H1 (cell line): ENCODE data around the gene NEK9. TPM values are rescaled to one million over a fixed set of nuclear protein-coding genes. Genes with fewer than 3 reads are reported as not detected.

Experiments used
- CTCF ChIA-PET: fragments of 300-600 bp; sonication (Branson Sonifier 250); formaldehyde crosslinking; loops from one replicate; lab custom pipeline; 2021; ENCODE audit not compliant: partially characterized antibody; lab: Charles Lee
- POLR2A ChIA-PET: fragments of 300-600 bp; sonication (Branson Sonifier 250); formaldehyde crosslinking; loops from one replicate; lab custom pipeline; 2021; ENCODE audit warnings: inconsistent platforms; ENCODE audit not compliant: partially characterized antibody; lab: Charles Lee
- DNase-seq, 2 experiments: peaks; one replicate each; pipeline versions ENCODE4 v3.0.0 to v3.0.0-alpha.2; 2010 to 2022; ENCODE audit warnings: low spot score in 2 of 2, low read depth in 1 of 2, mixed read lengths in 1 of 2
- FAIRE-seq: peaks from 2 replicates; lab custom pipeline; 2011; peaks lifted over from hg19 to GRCh38; lab: Jason Lieb, UNC
- H2AFZ ChIP-seq: 2 replicates; pipeline ENCODE4 v1.8.1; 2012; ENCODE audit warnings: low read length, inconsistent platforms
- H2AK5ac ChIP-seq: 2 replicates; pipeline ENCODE4 v1.6.1; 2013; ENCODE audit warnings: low read depth, low read length
- H2BK120ac ChIP-seq: replicated peaks from 2 replicates; pipeline ENCODE3; 2013; ENCODE audit warnings: low read depth, low read length, inconsistent platforms
- H2BK12ac ChIP-seq: 2 replicates; pipeline ENCODE4 v1.6.1; 2013; ENCODE audit warnings: low read depth, low read length
- H2BK15ac ChIP-seq: 2 replicates; pipeline ENCODE4 v1.6.1; 2013; ENCODE audit warnings: low read length
- H2BK20ac ChIP-seq: 2 replicates; pipeline ENCODE4 v1.6.1; 2013; ENCODE audit warnings: low read length
- H2BK5ac ChIP-seq: 2 replicates; pipeline ENCODE4 v1.6.1; 2013; ENCODE audit warnings: low read depth, low read length
- H3K14ac ChIP-seq: 2 replicates; pipeline ENCODE4 v1.6.1; 2013; ENCODE audit warnings: inconsistent platforms; ENCODE audit not compliant: insufficient read length
- H3K18ac ChIP-seq: 2 replicates; pipeline ENCODE4 v1.6.1; 2013; ENCODE audit warnings: low read length; ENCODE audit errors: extremely low read depth
- H3K23ac ChIP-seq: 2 replicates; pipeline ENCODE4 v1.6.1; 2013; ENCODE audit warnings: inconsistent platforms; ENCODE audit not compliant: insufficient read length
- H3K23me2 ChIP-seq: 2 replicates; pipeline ENCODE4 v1.6.1; 2013; ENCODE audit warnings: low read depth, low read length
- H3K27ac ChIP-seq: 2 replicates; pipeline ENCODE4 v1.6.1; 2011; ENCODE audit warnings: low read depth, low read length, inconsistent platforms
- H3K27me3 ChIP-seq, 4 experiments: replicated peaks in 1 of 4; 1 replicate in 1 of 4; 2 replicates in 3 of 4; pipeline versions ENCODE4 v1.6.1 to v1.8.1; 2011 to 2013; ENCODE audit warnings: low read length in 3 of 4, mild to moderate bottlenecking in 3 of 4, inconsistent platforms in 2 of 4, mixed read lengths in 2 of 4, moderate library complexity in 1 of 4; ENCODE audit not compliant: control insufficient read depth in 3 of 4, insufficient read depth in 3 of 4; ENCODE audit errors: extremely low read depth in 1 of 4
- H3K36me3 ChIP-seq, 4 experiments: 2 replicates each; pipeline versions ENCODE4 v1.6.1 to v1.8.1; 2011 to 2013; ENCODE audit warnings: mild to moderate bottlenecking in 4 of 4, low read length in 3 of 4, moderate library complexity in 2 of 4, control low read depth in 1 of 4, inconsistent platforms in 1 of 4; ENCODE audit not compliant: insufficient read depth in 4 of 4, control insufficient read depth in 2 of 4
- H3K4ac ChIP-seq: replicated peaks from 2 replicates; pipeline ENCODE3; 2013; ENCODE audit warnings: low read length, low read depth, mixed read lengths, inconsistent platforms; ENCODE audit not compliant: insufficient read length
- H3K4me1 ChIP-seq, 4 experiments: replicated peaks in 1 of 4; 1 replicate in 1 of 4; 2 replicates in 3 of 4; pipeline versions ENCODE4 v1.6.1 to v1.8.1; 2011 to 2013; ENCODE audit warnings: low read length in 3 of 4, inconsistent platforms in 2 of 4, mixed read lengths in 1 of 4; ENCODE audit not compliant: insufficient read depth in 4 of 4, control insufficient read depth in 3 of 4
- H3K4me2 ChIP-seq, 2 experiments: 2 replicates each; pipeline versions ENCODE4 v1.6.1 to v1.8.1; 2011 to 2013; ENCODE audit warnings: low read depth in 2 of 2, low read length in 2 of 2, control low read depth in 1 of 2, inconsistent platforms in 1 of 2, mild to moderate bottlenecking in 1 of 2; ENCODE audit not compliant: insufficient read depth in 1 of 2
- H3K4me3 ChIP-seq, 4 experiments: fragments of 200-600, 300-600 bp in 1 of 4; sonication (generic), shearing (Covaris generic), sonication (Bioruptor Twin) in 1 of 4; 2 replicates each; pipeline versions ENCODE4 v1.5.1 to v1.8.1; 2011 to 2016; ENCODE audit warnings: low read length in 4 of 4, low read depth in 3 of 4, control low read depth in 2 of 4, inconsistent platforms in 2 of 4, mild to moderate bottlenecking in 2 of 4, mixed read lengths in 1 of 4, moderate library complexity in 1 of 4; ENCODE audit not compliant: insufficient read depth in 2 of 4; ENCODE audit errors: extremely low read depth in 1 of 4
- H3K56ac ChIP-seq: replicated peaks from 2 replicates; pipeline ENCODE3; 2013; ENCODE audit warnings: low read depth, mild to moderate bottlenecking, mixed read lengths, low read length, inconsistent platforms; ENCODE audit not compliant: insufficient read length
- H3K79me1 ChIP-seq: 2 replicates; pipeline ENCODE4 v1.6.1; 2013; ENCODE audit warnings: low read depth, low read length, control low read depth
- H3K79me2 ChIP-seq, 2 experiments: 2 replicates each; pipeline versions ENCODE4 v1.6.1 to v1.8.1; 2012 to 2013; ENCODE audit warnings: low read length in 2 of 2, mild to moderate bottlenecking in 2 of 2, inconsistent platforms in 1 of 2; ENCODE audit not compliant: insufficient read depth in 2 of 2, control insufficient read depth in 1 of 2
- H3K9ac ChIP-seq, 4 experiments: replicated peaks in 1 of 4; 1 replicate in 1 of 4; 2 replicates in 3 of 4; pipeline versions ENCODE4 v1.6.1 to v1.8.1; 2011 to 2013; ENCODE audit warnings: low read depth in 3 of 4, low read length in 3 of 4, control low read depth in 2 of 4, mild to moderate bottlenecking in 2 of 4, moderate library complexity in 2 of 4, inconsistent platforms in 1 of 4; ENCODE audit errors: extremely low read depth in 1 of 4
- H3K9me3 ChIP-seq, 2 experiments: 2 replicates each; pipeline versions ENCODE4 v1.6.1 to v1.8.1; 2012 to 2013; ENCODE audit warnings: mild to moderate bottlenecking in 2 of 2, moderate library complexity in 2 of 2, control low read depth in 1 of 2, inconsistent platforms in 1 of 2, low read depth in 1 of 2, low read length in 1 of 2, mixed read lengths in 1 of 2; ENCODE audit not compliant: insufficient read depth in 2 of 2
- H4K20me1 ChIP-seq, 2 experiments: replicated peaks in 1 of 2; 2 replicates each; pipeline versions ENCODE3 to v1.8.1; 2011 to 2013; ENCODE audit warnings: inconsistent platforms in 2 of 2, low read length in 2 of 2, mild to moderate bottlenecking in 1 of 2; ENCODE audit not compliant: insufficient read depth in 2 of 2, control insufficient read depth in 1 of 2
- H4K5ac ChIP-seq: 2 replicates; pipeline ENCODE4 v1.6.1; 2013; ENCODE audit warnings: low read length, low read depth, mixed read lengths, inconsistent platforms; ENCODE audit not compliant: insufficient read length
- H4K8ac ChIP-seq: 2 replicates; pipeline ENCODE4 v1.8.0; 2013; ENCODE audit warnings: mild to moderate bottlenecking, moderate library complexity, low read length, inconsistent platforms; ENCODE audit not compliant: insufficient read depth; ENCODE audit errors: extremely low read depth
- H4K91ac ChIP-seq: replicated peaks from 2 replicates; pipeline ENCODE3; 2013; ENCODE audit warnings: low read length, mixed read lengths, inconsistent platforms; ENCODE audit not compliant: insufficient read length
- BACH1 ChIP-seq: IDR thresholded peaks from 2 replicates; pipeline ENCODE4 v1.6.1; 2012; ENCODE audit warnings: low read length, improper control_type of control experiment
- CBX5 ChIP-seq: fragments of 300-800, 300-1000 bp; sonication (generic); IDR thresholded peaks from 2 replicates; pipeline ENCODE4 v1.7.1; 2016; ENCODE audit warnings: antibody characterized with exemption, low read length, low read depth
- CBX8 ChIP-seq: fragments of 300-800, 300-1000 bp; sonication (generic); IDR thresholded peaks from 2 replicates; pipeline ENCODE4 v1.7.1; 2016; ENCODE audit warnings: low read depth, low read length, borderline replicate concordance
- POLR2A ChIP-seq, 2 experiments: IDR thresholded peaks; 1 replicate in 1 of 2; 2 replicates in 1 of 2; pipeline ENCODE4 v1.6.1; 2011; ENCODE audit warnings: low read depth in 2 of 2, low read length in 2 of 2, mild to moderate bottlenecking in 2 of 2; ENCODE audit errors: control extremely low read depth in 1 of 2
- TBP ChIP-seq: IDR thresholded peaks from 2 replicates; pipeline ENCODE4 v1.6.1; 2011; ENCODE audit warnings: low read depth, low read length, improper control_type of control experiment
- YY1 ChIP-seq: IDR thresholded peaks from 2 replicates; pipeline ENCODE4 v1.6.1; 2011; ENCODE audit warnings: low read depth, mild to moderate bottlenecking, low read length
- WGBS, 2 experiments: shearing (Covaris generic) in 1 of 2; methylation state at CpG; one replicate each; pipeline versions ENCODE4 v1.1.6 to v1.1.7; 2013 to 2015; ENCODE audit warnings: low lambda C conversion rate in 2 of 2, mixed read lengths in 2 of 2, inconsistent platforms in 1 of 2, low coverage in 1 of 2, missing lambda C conversion rate in 1 of 2; ENCODE audit not compliant: insufficient replicate concordance in 2 of 2, insufficient coverage in 1 of 2, insufficient read length in 1 of 2; ENCODE audit errors: extremely low coverage in 1 of 2, missing lambda C conversion rate in 1 of 2; 5-methylcytosine and 5-hydroxymethylcytosine counted together
- polyA plus RNA-seq, 7 experiments: library from polyadenylated mRNA; depleted of rRNA in 3 of 7; stranded (reverse) in 5 of 7; unstranded in 2 of 7; fragments of >200 nt in 5 of 7; fragments of 200-250 nt in 2 of 7; gene quantifications; 1 replicate in 5 of 7; 2 replicates in 1 of 7; 4 replicates in 1 of 7; pipeline versions ENCODE4 v1.2.1 to v1.2.3, GENCODE V29; 2011 to 2013; ENCODE audit warnings: missing spikeins in 2 of 7, mixed read lengths in 2 of 7
- total RNA-seq: library from RNA; stranded (reverse); fragmentation: NEBNext Ultra II Directional; extraction: Animal tissue kit (Norgen Biotek cat#: 25700); gene quantifications from 2 replicates; pipeline ENCODE4 v1.2.1, GENCODE V29; 2021
- TF ChIP-seq, protein P1 (sequence below), 3 experiments: IDR thresholded peaks; 1 replicate in 2 of 3; 2 replicates in 1 of 3; pipeline versions ENCODE4 v1.5.1 to v1.6.1; 2011; ENCODE audit warnings: low read length in 3 of 3, mild to moderate bottlenecking in 3 of 3, inconsistent platforms in 2 of 3, low read depth in 1 of 3, moderate library complexity in 1 of 3; ENCODE audit not compliant: insufficient read depth in 1 of 3; ENCODE audit errors: control extremely low read depth in 1 of 3

The NEK9 gene
- total and polyA plus RNA-seq, 2 of the 8 experiments (the other 6 are each of a cell fraction or from before 2014, with no cell fraction given): 16.0 to 43.6 TPM

DNA sequence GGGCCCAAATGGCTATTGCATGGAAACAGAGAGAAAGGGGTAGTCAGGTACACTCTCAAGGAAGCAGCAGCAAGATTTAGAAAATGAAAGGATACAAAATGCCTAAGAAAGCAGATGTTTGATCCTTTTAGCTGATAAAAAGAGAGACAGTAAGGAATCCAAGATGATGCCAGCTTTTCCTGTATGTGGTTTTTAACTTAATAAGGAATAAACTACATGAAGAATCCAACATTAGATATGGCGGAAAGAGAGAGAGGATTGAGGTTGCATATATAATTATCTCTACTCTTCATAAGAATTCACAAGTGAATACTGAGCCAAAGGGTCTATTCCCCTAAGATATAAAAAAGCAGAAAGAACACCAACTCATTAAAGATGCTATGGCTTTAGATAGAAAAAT is 38.0 kb upstream of the NEK9 start:
- no peak for DNase-seq
- H3K27me3 ChIP-seq: no peaks in the 10 kb centered on the region
- H3K36me3 ChIP-seq: no peaks in the 10 kb centered on the region
- H4K91ac ChIP-seq: no peak overlapping the region
- H2BK20ac ChIP-seq: no peak overlapping the region
- H3K18ac ChIP-seq: no peak overlapping the region
- H3K56ac ChIP-seq: no peak overlapping the region
- CTCF ChIA-PET: interaction anchor here (0.7 to 1.8 kb wide), 3 partner anchors 21 to 117 kb away, joined by 3 to 6 read pairs (median 4); no protein-coding TSS in a partner anchor
- H4K8ac ChIP-seq: no peak overlapping the region
- peaks cover 8% of the 10 kb centered on the region; the same call in 1 of the 2 replicates for H3K79me1 ChIP-seq
- POLR2A ChIA-PET: interaction anchor here (0.9 kb wide), 1 partner anchor 20 kb away, joined by 4 read pairs; no protein-coding TSS in a partner anchor
- H3K4me1 ChIP-seq: no peaks in the 10 kb centered on the region
- FAIRE-seq: no peak
- H2BK12ac ChIP-seq: no peak overlapping the region
- H3K9me3 ChIP-seq: no peaks in the 10 kb centered on the region
- no peak overlapping the region for H3K27ac ChIP-seq
- H3K4me2 ChIP-seq: no peak overlapping the region
- H3K9ac ChIP-seq: no peak overlapping the region
- WGBS, 2 experiments: 75% methylated on average over 1 of the region's 1 CpG; no CpG with 5 or more reads in 1 of the 2 experiments
- no peaks in the 10 kb centered on the region for H3K23me2 ChIP-seq
- H3K4me3 ChIP-seq: no peak overlapping the region
- no peak overlapping the region for H3K4ac ChIP-seq
- peaks cover 6 to 90% of the 10 kb centered on the region in 2 experiments for H3K79me2 ChIP-seq
- H4K5ac ChIP-seq: no peak overlapping the region
- H2AFZ ChIP-seq: no peak overlapping the region
- H3K23ac ChIP-seq: no peak overlapping the region
- H2BK120ac ChIP-seq: no peak overlapping the region
- H3K14ac ChIP-seq: no peak overlapping the region
- TF ChIP-seq CBX8 (no peak), POLR2A (IDR thresholded peaks at IDR 0.05; ENCODE audit: control extremely low read depth in 1 of 2, low read depth in 2 of 2, low read length in 2 of 2) (no peak), YY1 (no peak), CBX5 (no peak), TBP (no peak), BACH1 (no peak)
- TF ChIP-seq, protein P1, sequence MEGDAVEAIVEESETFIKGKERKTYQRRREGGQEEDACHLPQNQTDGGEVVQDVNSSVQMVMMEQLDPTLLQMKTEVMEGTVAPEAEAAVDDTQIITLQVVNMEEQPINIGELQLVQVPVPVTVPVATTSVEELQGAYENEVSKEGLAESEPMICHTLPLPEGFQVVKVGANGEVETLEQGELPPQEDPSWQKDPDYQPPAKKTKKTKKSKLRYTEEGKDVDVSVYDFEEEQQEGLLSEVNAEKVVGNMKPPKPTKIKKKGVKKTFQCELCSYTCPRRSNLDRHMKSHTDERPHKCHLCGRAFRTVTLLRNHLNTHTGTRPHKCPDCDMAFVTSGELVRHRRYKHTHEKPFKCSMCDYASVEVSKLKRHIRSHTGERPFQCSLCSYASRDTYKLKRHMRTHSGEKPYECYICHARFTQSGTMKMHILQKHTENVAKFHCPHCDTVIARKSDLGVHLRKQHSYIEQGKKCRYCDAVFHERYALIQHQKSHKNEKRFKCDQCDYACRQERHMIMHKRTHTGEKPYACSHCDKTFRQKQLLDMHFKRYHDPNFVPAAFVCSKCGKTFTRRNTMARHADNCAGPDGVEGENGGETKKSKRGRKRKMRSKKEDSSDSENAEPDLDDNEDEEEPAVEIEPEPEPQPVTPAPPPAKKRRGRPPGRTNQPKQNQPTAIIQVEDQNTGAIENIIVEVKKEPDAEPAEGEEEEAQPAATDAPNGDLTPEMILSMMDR (IDR thresholded peaks at IDR 0.05; ENCODE audit: control extremely low read depth in 1 of 3, insufficient read depth in 1 of 3, low read depth in 1 of 3, low read length in 3 of 3): no peak
- H4K20me1 ChIP-seq: peaks cover 2 to 4% of the 10 kb centered on the region in 2 experiments
- H2AK5ac ChIP-seq: no peak overlapping the region
- no peak overlapping the region for H2BK5ac ChIP-seq
- no peak overlapping the region for H2BK15ac ChIP-seq
